ENCODE results near the gene FAXDC2.
"Not testable (repeated sequence)": the region's sequence is repeated elsewhere in the genome, so short reads cannot be mapped to it uniquely, and the experiment has no call there.

Gene FAXDC2

DNA sequence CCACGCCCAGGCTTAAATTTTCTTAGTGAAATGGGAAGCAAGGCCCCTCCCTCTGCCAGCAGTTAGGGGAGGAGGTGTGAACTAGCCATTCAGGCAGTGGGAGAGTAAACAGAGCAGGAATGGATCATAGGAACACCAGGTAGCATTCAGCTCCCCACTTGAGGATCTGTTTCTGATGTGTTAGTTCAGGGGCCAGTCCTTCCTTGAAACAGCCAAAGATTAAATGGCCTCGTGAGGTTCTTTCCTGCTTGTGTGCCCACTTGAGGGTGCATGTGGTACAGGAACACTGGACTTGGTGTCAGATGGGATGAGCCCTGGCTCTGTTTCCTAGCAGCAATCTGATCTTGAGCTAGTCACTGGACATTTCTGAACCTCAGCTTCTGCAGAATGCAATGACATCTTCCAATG, 21.2 kb downstream of the FAXDC2 start:
- no peak for DNase-seq

DNA sequence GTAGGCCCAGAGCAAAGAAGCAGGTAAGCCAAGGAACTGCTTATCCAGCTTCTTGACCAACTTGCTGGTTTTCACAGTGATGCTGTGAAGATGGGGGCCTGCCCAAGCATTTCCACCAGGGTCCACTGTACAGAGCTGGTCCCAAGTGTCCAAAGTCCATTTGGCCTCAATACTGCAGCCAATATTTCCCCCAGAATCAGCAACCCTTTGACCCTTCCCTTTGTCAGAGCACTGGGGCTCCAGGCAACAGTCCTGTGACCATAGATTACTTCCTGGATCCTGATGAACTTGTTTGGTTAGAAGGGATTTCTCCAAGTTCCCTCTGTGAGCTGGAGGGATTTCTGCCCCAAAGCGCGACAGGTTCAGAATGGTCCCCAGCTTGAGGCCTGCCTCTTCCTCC, 26.3 kb downstream of the FAXDC2 start:
- DNase-seq = no peak

DNA sequence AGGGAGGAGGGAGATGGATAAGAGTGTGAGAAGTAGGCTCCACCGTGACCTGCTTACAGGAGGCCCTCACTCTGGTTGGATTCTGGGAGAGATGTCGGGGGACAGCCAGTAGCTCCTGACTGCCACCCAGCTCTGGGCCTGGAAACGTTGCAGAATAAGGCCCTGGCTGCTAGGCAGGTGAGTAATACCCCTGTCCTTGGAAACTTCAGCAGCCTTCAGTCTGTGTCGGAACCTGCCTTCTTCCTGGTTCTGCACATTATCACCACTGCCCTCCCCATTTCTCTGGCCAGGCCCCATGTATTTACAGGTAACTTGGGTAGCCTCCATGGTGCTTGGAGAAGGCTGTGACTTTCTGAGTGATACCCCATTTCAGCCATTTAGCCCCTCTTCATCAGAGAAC, 26.8 kb downstream of the FAXDC2 start:
- no peak for DNase-seq

DNA sequence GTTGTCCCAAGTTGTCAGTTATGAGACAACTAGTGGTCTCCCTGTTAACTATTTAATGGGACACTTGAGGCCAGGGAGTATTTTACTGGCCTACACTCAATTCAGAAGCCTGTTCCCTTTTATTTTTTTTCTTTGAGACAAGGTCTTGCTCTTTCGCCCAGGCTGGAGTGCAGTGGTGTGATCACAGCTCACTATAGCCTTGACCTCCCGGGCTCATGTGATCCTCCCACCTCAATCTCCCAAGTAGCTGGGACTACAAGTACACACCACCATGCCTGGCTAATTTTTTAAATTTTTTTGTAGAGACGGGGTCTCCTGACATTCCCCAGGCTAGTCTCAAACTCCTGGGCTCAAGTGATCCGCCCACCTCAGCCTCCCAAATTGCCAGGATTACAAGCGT, 27.5 kb downstream of the FAXDC2 start:
- not testable (repeated sequence) for DNase-seq

DNA sequence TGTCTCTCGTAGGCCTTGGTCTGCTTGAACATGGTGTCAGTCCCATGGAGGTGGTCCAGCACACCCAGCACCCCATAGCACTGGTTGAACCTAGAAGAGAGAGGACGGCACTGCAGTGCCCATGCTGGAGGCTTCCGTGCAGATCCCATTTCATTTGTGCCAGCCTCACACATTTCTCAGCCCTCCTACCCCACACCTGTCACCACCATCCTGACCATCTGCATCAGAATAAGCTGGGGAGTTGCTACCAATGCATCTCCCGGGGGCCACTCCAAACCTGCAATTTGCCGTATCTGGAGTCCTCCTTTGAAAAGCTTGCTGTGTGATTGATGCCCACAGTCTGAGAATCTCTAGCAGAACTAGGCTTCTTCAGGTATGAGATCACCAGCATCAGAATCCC, 30.0 kb downstream of the FAXDC2 start:
- DNase-seq = no peak

DNA sequence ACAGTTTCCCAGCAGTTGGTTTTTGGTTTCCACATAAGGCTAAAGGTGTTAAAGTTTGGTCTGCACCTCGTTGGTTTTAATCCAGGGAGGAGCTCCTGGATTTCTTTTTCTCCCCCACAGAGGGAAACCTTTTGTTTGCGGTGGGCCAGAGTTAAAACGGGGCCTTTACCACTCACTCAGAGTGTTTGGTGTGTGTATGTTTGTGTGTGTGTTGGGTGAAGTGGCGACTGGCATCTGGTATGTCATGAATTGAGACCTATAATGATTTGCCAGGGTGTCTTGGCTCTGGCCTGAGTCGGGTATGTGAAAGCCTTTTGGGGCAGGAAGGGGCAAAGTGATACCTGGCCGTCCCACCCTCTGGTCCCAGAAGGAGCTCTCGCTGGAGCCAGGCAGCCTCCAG, 30.9 kb downstream of the FAXDC2 start:
- DNase-seq = no peak

DNA sequence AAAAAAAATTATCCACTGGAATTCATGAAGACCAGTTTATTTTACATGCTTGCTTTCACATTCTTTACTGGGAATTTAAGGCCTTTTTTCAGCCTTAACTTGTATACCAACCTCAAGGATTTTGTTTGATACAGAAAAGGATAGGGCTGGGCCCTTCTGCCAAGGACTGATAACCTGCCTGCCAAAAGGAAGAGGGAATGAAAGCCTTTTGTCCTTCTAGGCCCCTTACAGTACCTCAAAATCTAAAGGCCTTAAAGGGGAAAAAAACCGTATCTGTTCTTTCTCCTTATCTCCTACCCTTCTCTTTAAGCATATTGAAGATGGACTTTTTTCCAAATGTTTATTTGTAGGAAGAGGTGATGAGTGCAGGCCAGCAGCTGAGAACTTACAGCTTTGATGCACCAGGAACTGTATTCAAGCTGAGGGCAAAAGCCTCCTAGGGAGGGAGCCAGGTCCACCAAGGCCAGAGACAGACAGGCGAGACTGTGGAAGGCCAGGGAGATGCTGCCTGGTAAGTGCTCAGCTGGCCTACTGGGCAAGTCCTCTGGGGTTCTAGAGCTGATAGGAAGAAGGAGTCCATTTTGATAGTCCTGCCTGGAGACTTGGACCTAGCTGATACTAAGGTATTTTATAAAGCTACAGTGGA, 31.8 kb downstream of the FAXDC2 start:
- DNase-seq = no peak

DNA sequence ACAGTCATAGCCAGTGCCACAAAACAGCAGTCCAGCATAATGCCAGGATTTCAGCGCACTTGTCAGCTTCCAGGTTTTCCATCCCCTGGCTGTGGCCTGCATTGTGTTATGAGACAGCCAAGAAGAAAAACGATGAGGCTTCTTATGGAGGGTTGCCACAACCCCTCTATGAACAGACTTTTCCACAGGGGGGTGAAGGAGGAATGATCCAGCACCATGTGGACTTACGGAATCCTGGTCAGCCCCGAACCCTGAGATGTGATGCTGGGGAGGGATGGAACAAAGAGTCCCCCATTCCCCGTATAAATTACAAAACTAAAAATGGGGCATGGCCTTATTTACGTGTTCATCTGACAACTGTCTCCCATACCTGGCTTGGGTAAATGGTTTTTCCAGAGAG, 32.6 kb downstream of the FAXDC2 start:
- no peak for DNase-seq

DNA sequence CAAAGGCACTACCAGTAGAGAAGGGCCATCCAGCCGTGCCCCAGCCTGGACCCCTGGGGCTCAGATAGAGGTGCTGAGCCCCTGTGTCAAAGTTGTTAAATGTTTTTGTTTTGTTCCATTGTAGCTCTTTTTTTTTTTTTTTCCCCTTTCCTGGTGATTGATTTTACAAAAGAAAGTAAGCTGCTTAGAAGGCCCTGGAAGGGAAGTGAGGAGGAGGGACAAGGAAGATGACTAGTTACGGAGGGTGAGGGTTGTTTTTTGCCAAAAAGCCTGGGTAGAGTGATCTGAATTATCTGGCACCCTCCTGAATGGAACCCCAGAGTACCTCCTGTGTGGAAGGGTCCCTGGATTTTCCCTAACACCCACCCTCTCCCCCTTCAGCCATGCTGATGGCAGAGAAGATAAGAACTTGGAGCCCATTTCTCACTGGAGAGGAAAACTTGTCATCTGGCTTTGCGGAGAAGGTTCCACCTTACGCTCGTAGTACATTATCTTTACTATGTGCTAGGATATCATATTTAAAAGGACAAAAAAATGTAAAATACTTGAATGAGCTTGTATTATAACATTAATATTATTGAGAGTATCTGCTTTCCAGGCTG, 33.4 kb downstream of the FAXDC2 start:
- no peak for DNase-seq

DNA sequence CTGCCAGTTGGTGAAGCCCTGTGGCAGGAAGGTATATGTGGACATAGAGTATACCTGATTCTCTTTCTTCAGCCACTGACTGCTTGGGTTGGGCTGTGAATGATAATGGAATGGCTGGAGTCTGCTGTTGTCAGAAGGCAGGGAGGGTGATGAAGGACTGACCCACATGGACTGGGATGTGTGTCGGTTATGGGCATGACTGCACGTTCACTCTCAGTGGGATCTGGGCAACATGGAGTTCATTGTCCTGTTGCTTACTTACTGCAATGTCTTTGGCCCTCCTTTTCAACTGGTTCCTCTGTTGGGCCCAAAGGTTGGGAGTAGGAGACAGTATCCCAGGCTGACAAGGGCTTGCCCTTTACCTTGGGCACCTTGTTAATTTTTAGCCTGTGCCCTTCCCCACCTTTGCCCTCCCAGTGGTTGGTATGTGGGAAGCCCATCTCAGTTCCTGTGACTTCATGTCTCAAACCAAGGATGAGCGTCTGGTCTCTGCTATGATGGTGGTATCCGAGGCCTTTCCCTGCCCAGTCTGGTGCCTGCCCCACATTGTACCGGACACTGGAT, 34.6 kb downstream of the FAXDC2 start:
- no peak for DNase-seq

DNA sequence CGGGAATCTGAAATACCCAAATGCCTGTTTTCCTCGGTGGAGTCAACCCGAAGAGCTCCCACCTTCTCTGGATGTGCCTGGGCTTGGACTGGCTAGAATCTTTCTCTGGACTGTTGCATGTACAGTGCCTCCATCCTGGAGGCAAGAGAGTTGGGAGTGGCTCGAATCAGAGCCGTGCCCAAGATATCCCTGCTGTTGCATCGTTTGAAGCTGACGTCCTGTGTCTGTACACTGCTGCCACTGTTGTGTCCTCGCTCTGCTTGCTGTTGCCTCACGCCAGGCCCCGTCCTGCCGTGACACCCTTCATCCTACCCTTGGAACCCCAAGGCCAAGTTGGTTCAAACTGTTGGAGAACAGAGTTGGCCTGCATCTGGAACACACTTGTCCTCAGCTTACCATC, 35.4 kb downstream of the FAXDC2 start:
- no peak for DNase-seq

DNA sequence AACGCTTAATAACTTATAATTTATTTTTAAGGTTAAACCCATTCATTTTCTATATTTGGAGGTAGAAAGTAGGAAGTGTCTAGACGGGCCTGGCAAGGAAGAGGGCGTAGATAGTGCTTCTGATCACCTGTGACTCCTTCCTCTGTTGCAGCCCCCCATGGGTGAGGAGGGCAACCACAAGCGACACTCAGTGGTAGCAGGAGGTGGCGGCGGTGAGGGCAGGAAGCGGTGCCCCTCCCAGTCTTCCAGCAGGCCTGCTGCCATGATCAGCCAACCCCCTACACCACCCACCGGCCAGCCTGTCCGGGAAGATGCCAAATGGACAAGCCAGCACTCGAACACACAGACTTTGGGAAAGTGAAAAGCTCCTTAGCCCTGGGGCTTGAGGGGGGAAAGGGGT, 36.7 kb downstream of the FAXDC2 start:
- DNase-seq = no peak

DNA sequence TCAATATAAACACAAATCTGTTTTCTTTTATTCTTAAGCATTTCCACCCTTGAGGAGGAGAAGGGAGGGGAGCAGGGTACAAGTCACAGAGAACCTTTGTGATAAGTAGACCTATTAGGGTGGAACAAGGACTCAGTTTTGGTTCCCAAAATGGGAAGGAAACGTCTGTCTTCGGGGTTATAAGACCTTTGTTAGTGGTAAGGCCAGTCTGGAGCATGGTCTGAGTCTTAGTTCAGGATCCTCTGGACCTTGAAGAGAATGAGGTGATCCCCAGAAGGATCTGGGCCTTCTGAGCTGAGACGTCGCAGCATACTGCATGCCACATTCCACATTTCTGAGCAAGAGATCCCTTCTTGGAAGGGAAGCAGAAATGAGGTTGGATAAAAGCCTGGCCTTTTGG, 37.2 kb downstream of the FAXDC2 start:
- no peak for DNase-seq

DNA sequence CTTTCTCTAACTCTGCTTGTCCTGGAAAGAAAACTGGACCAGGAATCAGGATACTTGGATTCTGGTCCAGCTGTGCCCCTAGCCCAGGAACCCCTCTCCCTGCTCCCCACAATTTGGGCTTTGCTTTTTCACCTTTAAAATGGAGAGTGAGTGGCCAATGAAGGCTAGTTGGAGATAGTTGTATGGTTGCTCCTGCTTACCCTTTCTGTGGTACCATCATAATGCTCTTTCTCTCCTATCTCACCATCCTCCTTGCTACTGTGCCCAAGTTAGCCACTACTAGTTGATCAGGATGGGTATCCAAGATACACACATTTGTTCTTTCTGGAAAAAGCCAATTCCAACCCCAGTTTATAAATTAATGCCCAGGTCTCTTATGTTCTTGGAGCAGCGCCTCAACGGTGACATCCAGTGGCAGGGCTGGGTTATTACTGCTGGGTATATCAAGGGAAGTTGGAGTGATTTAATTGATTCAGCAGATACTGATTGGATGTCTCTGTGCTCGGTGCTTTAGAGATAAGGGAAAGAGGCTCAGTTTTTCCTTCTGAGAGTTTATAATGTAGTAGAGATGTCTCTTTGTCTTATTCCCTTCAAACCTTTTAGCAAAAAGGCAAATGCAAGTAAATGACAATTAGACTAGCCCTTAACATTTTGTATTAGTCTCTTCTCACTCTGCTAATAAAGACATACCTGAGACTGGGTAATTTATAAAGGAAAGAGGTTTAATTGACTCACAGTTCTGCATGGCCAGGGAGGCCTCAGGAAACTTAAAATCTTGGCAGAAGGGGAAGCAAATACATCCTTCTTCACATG, 38.5 kb downstream of the FAXDC2 start:
- peak; percentile 55 for DNase-seq

DNA sequence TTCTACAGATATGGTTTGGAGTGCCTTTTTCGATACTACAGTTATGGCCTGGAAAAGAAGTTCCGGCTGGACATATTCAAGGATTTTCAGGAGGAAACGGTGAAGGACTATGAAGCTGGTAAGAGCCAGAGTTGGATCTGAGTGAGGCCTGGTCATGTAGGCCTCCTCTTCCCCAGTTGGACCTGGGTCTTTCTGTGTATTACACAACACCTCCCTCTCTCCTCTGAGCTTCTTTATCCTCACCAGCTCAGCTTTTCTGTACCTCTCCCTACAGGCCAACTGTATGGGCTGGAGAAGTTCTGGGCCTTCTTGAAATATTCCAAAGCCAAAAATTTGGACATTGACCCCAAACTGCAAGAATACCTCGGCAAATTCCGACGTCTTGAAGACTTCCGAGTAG, 39.2 kb downstream of the FAXDC2 start:
- no peak for DNase-seq

DNA sequence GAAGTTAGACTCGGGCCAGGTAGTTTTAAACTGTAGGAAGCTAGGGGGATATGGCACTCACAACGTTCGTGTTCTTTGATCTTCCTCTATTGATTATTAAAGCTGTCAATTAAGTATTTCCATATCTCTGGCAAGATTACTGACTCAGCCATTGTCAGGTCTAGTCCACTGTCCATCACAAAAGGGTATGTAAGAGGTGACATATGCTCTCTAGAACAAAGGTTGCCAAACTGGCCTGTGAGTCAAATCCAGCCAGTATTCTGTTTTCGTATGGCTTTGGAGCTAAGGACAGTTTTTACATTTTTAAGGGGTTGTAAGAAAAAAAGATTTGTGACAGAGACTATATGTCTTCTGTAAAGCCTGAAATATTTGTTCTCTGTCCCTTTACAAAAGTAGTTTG, 44.2 kb downstream of the FAXDC2 start:
- DNase-seq = no peak

DNA sequence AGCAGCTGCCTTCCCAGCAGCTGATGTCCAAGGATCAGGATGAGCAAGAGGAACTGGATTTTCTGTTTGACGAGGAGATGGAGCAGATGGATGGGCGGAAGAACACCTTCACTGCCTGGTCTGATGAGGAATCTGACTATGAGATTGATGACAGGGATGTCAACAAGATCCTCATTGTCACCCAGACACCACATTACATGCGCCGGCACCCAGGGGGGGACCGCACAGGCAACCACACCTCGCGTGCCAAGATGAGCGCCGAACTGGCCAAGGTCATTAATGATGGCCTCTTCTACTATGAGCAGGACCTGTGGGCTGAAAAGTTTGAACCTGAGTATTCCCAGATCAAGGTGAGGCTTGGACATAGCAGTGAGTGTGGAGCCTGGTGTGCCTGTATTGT, 48.4 kb downstream of the FAXDC2 start:
- no peak for DNase-seq

DNA sequence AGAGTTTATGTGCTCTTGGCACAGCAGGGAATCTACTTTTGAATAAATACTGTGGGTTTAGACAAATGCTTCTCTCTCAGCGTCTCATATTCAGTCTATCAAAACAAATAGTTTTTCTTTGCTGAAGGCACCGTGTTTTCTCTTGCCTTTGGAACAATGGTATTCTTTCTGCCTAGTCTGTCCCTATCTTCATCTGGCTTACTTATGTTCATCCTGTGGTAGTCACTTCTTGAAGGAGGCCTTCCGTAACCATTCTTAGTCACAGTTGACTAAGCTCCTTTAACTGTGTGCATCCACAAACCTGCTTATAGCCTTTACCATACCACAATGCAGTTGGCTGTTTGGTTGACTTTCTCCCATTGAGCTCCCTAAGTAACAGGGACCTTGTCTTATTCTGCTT, 49.3 kb downstream of the FAXDC2 start:
- no peak for DNase-seq

DNA sequence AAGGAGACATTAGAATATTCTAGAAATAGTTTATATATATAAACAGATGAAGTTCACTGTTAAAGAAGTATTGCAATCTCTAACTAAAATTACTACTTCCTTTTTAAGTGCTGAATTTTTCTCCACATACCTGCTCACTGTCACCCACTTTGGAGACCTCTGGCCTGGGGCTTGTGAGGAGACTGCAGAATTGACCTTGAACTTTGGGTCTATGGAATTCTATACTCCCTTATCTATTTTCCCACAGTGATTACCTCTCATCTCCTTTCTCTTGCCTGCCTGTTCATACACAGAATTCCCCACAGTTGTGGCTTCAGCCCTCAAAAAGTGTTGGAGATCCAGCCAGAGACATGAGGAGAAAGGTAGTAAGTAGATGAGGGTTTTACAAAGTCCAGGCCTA, 49.8 kb downstream of the FAXDC2 start:
- DNase-seq = no peak

DNA sequence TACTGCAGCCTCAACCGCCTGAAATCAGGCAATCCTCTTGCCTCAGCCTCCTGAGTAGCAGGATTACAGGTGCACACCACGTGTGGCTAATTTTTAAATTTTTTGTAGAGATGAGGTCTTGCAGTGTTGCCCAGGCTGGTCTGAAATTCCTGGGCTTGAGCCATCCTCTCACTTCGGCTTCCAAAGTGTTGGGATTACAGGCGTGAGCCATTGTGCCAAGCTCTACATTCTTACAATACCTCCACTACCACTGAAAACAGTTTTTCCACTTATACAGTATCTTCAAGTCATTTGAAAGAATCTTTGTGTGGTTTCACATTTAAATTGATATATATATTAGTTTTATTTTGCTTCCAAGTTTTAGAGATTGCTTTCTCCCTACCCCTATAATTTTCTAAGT, 52.6 kb downstream of the FAXDC2 start:
- DNase-seq = no peak

DNA sequence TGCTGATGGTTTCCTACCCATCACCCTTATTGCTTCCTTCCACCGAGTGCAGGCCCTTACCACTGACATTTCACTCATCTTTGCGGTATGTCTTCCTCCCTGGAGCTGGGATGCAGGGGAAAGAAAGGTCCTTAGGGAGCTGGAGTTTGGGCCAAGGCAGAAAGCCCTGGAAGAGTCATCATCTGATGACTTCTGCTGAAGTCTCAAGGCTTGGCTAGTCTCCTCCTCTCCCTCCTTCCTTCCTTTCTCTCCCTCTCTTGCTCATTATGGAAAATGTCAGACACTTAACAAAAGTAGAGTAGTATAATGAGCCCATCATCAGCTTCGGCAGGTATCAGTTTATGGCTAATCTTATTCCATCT, 55.2 kb downstream of the FAXDC2 start:
- no peak for DNase-seq

DNA sequence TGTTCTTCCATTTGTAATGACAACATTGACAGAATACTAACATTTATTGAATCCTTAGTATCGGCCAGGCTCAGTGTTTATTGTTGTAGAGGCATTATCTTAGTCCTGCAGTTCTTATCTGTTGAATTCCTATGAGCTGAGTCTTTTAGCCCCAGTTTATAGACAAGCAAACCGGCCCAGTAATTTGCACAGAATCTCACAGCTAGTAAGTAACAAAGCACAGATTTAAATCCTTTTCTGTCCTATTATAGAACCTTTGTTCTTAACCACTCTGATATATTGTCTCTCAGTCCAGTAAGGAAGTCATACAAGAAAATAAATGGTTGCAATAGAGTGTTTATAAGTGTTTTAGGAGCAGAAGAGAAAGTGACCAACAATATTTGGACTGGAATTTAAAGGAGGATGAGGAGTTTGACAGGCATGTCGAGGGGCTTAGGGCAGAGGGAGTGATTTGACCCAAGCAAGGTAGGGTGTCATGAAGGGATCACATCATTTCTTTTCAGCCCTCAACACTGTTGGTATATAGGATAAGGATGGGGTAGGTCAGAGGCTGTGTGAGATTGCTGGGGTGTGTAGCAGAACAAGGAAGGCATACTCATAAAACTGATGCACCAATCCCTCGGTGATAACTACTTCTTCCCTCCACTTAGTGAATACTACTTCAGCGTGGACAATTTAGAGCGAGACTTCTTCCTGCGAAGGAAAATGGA, 55.7 kb downstream of the FAXDC2 start:
- DNase-seq = no peak

Data from stimulated activated CD4-positive, alpha-beta T cell treated with anti-CD3 and anti-CD28 coated beads, Interleukin-12 subunit alpha, Interleukin-12 subunit beta, amount 100 ng/mL, for 4 hours (primary cell).